Thyroid gland (tissue), 4 donors: Measurements from ENCODE around the gene PHC2.

Experiments
- CTCF ChIP-seq, 6 experiments: fragments of 200-600 bp in 3 of 6; fragments of 450-650 bp in 3 of 6; sonication (generic) in 3 of 6; IDR thresholded peaks; one replicate each; pipeline ENCODE4 v1.5.1; 2016 to 2019; ENCODE audit warnings: antibody characterized with exemption in 6 of 6, mild to moderate bottlenecking in 2 of 6, inconsistent platforms in 1 of 6, moderate library complexity in 1 of 6
- POLR2A ChIP-seq, 2 donors: fragments of 450-650 bp; IDR thresholded peaks; one replicate each; pipeline ENCODE4 v1.6.1; 2017; ENCODE audit warnings: antibody characterized with exemption in 2 of 2, mild to moderate bottlenecking in 2 of 2, moderate library complexity in 1 of 2

- TF ChIP-seq CTCF (IDR thresholded peaks at IDR 0.05) (no peak), POLR2A (IDR thresholded peaks at IDR 0.05) (no peak)
Measured at GRCh38 chr1:33420870-33421775, 9.8 kb downstream of the PHC2 start.
